HG03520 (cell line): ENCODE measurements around the gene CSMD2.
"Not testable (repeated sequence)": the region's sequence is repeated elsewhere in the genome, so short reads cannot be mapped to it uniquely, and the experiment has no call there.

Source experiments
- ATAC-seq: cut with Tn5 transposase; IDR thresholded peaks from one replicate; pipeline ENCODE4 v1.9.1; 2021; ENCODE audit warnings: mild to moderate bottlenecking, moderate library complexity; ENCODE audit not compliant: unreplicated experiment

The CSMD2 gene

GRCh38 chr1:34164771-34165391, at the start of gene CSMD2:
TSS of gene CSMD2 (minus strand) at chr1:34165230. CDS start at chr1:34165097, 133 bp downstream.
- ATAC-seq = no peak

GRCh38 chr1:34213956-34214355, 48.9 kb upstream of the CSMD2 start:
- ATAC-seq = no peak

DNA sequence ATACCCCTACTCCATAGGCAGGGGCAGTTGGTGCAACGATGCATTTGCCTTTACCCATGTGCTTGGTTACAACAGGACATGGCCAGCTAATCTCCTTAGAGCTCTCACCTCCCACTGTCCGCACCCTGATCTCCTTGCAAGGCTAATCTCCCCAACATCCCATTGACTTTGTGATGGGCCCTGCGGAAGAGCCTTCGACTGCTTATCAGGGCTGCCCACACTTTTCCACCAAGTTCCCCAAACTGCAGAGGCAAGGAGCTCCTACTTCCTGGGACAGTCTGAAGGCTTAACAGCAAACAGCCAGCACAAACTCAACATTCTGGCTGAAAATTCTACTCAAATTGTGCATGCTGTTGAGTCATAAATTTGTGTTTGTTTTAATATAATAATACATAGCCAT, 47.6 kb upstream of the CSMD2 start:
- no peak for ATAC-seq

- no peak for ATAC-seq
Measured at GRCh38 chr1:34199927-34200326, 34.9 kb upstream of the CSMD2 start.

- no peak for ATAC-seq
Measured at GRCh38 chr1:34192621-34193020, 27.6 kb upstream of the CSMD2 start.

DNA sequence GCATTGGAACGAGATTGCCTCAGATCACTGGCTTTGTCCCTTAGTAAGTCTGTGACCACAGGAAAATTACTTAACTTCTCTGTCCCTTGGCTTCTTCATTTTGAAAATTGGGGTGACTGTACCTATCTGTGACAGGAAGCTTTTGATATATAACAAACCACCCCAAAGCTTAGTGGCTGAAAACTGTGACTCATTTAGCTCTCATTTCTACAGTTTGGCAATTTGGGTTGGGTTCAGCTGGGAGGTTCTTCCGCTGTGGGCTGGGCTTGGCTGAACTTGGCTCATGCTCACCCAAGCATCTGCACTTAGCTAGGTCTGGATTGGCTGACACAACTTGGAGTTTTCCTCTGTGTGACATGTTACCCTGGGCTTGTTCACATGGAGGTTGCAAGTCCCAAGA, 25.7 kb upstream of the CSMD2 start:
- ATAC-seq = no peak

DNA sequence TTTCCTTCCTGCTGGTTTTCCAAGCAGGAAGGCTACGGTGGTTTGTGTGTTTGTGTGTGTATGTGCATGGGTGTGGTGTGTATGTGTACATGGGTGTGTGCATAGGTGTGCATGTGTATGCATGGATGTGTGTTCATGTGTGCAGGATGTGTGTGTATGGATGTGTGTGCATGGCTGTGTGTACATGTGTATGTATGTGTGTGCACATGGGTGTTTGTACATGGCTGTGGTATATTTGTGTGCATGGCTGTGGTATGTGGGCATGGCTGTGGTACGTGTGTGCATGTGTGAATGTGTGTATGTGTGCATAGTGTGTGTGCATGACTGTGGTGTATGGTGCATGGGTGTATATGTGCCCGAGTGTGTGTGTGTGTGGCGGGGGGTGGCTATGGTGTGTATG, 24.0 kb upstream of the CSMD2 start:
- no peak for ATAC-seq

GRCh38 chr1:34188418-34188817, 23.4 kb upstream of the CSMD2 start:
- no peak for ATAC-seq

DNA sequence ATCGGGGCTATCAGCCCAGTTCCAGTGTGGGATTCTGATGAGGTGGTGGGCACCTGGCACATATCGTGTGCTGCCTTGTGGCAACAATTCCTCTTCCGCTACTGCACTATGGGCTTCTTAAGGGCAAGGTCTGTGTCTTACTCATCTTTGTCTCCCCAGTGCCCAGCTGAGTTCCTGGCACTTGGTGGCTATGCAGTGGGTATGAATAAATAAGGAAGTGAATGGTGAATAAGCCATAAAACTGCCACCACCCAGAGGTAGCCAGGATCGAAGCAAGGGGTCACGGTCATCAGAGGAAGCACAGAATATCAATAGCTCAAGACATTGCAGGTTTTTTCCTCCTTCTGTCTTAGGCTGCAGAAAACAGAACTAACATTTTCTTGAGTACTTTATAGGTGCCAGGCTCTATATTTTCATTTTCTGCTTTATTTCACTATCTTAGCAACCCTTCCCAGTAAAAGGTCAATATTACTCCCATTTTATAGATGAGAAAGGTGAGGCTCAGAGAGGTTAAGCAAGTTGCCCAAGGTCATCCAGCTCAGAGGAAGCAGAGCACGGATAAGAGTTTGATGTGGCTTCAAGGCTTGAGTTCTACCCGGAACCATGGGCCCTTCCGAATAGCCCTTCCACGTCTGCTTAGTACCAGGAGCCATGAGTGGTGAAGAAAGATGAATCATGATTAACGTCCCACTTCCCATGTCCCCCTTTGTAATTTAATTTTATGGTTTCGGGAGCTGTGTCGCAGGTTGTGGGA, 21.9 kb upstream of the CSMD2 start:
- ATAC-seq = no peak

DNA sequence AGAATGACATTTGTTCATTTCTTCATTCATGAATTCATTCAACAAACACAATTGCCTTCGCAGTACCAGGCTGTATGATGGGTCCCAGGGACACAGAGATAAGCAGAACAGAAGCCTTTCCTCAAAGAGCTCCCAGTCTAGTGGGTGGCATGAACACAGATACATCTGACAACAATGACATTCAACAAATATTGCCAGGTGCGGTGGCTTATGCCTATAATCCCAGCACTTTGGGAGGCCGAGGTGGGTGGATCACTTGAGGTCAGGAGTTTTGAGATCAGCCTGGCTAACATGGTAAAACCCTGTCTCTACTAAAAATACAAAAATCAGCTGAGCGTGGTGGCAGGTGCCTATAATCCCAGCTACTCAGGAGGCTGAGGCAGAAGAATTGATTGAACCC, 18.4 kb upstream of the CSMD2 start:
- ATAC-seq = not testable (repeated sequence)

- no peak for ATAC-seq
Measured at GRCh38 chr1:34178072-34178471, 13.0 kb upstream of the CSMD2 start.

GRCh38 chr1:34176830-34177603, 12.0 kb upstream of the CSMD2 start, which contains the start of gene C1orf94:
TSS of gene C1orf94 (plus strand) at chr1:34176907. CDS start at chr1:34177790, 883 bp downstream.
- no peak for ATAC-seq

- no peak for ATAC-seq
Measured at GRCh38 chr1:34175744-34176143, 10.7 kb upstream of the CSMD2 start.

DNA sequence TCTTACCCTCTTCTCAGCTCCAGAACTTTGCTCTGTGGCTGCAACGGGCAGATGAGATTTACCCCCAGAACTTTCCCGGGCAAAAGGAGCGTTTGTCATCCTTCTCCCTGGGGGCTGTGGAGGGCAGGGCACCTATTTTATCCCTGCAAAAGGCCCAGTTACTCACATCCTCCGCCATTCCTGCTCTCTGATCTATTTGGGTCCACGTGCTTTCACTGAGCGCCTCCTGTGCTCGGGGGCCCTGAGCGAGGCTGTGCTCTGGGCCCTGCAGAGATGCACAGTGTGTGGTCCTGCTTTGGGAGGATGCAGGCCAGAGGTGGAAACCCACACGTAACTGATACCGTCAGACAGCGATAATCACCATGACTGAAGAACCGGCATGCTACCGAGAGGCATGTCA, 2.4 kb upstream of the CSMD2 start:
- ATAC-seq = no peak

DNA sequence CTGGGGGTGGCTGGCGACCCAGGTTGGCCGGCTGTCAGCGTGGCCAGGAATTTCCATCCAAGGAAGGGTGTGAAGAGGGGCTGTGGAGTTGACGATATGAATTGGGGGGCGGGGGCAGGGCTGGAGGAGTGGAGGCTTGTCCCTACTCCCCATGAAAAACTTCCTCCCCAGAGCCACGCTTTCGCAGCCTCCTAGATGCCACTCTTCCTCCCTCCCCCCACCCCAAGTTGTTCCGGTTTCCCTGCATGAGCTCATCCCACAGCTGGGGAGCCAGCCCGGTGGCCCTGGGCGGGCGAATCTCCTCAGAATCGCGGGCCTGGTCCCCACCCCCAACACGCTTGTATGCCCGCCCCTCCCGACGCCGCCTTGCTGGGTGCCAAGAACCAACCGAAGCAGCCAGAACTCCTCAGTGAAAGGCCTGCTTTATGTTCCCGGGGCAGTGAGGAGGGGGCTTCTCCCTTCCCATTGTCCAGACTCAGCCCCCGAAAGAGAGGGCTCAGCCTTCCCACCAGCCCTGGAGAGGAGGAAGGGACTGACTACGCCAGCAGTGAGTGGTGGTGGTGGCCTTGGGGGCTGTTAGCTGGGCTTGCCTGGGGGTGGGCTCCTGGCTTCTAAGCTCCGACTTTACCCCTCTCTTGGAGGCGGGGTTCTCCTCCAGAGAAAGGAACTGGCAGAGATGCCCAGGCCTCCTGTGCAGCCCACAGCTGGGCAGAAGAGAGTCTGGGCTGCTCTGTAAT, 1.8 kb upstream of the CSMD2 start:
- ATAC-seq = no peak

- ATAC-seq = no peak
Measured at GRCh38 chr1:34166191-34166624, 1.2 kb upstream of the CSMD2 start.

- no peak for ATAC-seq
Measured at GRCh38 chr1:34165422-34165921, 442 bp upstream of the CSMD2 start.

DNA sequence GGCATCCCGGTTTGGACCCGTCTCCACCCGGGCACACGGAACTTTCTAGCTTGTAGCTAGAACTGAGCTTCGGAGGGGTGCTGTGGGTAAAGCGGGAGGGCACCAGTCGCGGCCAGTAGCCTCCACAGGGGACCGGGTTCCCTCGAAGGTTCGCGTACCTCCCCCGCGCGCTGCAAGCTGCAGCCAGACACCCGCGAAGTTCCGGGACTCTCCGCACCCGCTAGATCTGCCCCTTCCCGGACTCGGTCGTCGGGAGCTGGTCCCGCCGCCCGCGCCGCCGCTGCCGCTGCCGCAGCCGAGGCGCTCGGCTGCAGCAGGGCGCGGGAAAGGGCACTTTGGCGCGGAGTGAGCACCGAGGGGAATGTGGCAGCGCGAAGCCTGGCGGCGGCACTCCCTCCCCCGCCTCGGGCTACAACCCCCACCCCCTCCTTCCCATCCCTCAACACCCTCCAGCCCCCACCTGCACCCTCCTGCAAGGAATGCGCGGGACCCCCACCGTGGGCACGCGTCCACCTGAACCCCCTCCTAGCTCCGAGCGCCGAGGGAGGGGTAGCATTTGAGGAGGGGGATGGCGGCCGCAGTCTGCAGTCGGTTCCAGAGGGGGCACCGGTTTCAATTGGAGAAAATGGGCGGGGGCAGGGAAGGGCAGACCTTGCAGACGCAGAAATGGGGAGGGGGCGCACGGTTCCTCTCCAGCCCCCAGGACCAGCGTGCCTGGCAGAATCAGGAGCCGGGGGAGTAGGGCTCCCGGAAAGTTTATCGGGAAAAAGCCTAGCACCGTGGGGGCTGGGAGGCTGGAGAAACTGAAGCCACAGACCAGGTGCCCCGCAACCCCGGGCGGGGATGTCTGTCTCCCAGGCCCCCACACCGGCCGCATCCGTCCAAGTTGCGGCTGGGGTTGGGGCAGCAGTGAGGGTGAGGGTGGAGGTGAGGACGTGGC, 968 bp downstream of the CSMD2 start:
- ATAC-seq = no peak

DNA sequence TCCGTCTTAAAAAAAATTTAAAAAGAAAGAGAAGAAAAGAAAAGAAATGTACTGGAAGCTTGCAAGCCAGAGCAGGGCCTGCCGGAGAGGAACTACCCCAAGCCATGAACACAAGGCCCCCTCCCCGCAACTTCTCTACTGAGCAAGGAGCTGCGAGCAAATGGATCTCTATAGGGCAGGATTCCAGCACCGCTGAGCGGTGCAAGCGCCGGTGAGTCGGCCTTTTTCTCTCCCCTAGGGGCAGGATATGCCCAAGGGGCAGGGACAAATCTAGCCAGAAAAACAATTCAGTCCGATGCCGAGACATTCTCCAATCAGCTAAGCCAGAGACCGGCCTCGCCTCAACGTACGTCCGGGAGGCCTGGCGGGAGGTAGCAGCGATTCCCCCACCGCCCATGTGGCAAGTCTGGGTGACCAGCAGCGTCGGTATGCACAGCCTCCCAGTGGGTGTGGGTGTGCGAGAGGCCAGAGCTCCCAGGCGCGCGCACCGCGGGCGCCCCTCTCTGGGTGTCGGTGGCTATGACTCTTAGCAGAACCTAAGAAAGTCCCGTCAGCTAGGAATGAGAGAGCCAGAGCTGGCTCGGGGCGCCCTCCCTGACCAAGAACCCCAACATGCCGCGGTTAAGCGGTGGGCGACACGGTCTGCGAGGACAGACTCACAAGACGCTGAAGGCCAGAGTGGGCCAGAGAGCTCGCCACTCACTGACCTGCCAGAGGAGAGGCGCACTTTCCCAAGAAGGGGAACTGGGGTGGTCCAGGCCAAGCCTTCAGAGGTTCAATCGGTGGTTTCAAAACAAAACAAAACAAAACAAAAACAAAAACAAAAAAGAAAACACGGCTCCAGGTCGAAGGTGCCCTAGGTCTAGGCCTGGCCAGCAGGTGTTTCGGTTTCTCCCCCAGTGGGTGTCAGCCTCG, 1.9 kb downstream of the CSMD2 start:
- ATAC-seq = peak; percentile 75
